D721Med (cell line): ENCODE data around the gene IL1A.

ENCODE experiments used
- DNase-seq: peaks from one replicate; pipeline ENCODE4 v3.0.0; 2011; ENCODE audit warnings: low spot score; ENCODE audit not compliant: insufficient read length
- FAIRE-seq: peaks from 2 replicates; lab custom pipeline; 2011; peaks lifted over from hg19 to GRCh38; lab: Jason Lieb, UNC
- CTCF ChIP-seq: IDR thresholded peaks from 2 replicates; pipeline ENCODE4 v1.5.1; 2012; ENCODE audit warnings: mild to moderate bottlenecking, control low read depth; ENCODE audit not compliant: insufficient read depth; ENCODE audit errors: missing control alignments

Gene IL1A

GRCh38 chr2:112825706-112826105, 41.4 kb upstream of the IL1A start:
- DNase-seq (no peak), FAIRE-seq (no peak)
- no peak for TF ChIP-seq CTCF

DNA sequence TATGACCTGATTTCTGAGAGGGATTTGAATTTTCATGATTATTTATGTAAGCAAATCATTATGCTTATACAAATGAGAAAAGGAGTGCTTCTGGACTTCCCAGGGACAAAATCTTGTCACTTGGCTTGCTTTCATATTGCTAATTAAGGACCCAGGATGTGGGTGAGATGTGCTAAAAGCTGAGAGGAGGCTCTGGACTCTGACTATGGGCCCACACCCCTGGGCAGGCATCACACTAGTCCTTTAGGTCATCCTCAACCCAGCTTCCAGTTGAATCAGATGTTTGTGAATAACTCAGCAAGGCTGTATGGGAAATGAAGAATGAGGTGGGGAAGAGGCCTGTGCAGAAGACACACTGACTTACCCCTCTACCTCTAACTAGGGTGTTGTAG, 40.4 kb upstream of the IL1A start:
- no peak for TF ChIP-seq CTCF
- no peak for FAIRE-seq
- DNase-seq = no peak

GRCh38 chr2:112821682-112822081, 37.4 kb upstream of the IL1A start:
- FAIRE-seq (no peak), DNase-seq (no peak)
- no peak for TF ChIP-seq CTCF

DNA sequence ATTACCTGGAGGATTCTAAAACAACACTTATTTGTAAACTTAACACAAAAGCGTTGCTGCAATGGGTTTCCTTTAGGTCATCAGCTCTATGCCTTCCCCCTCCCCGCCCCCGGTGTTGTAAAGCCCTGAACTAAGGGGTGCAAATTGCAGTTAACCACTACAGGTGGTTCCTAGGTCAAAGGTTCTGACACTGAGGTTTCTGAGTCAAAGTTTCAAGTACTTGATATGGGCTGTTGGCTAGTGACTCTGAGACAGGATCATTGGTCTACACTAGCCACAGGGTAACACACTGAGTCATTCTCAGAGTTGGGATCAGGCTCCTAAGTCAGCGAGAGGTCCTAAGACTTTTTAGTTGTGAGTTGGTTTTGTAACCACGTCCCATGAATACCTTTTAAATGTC, 36.8 kb upstream of the IL1A start:
- DNase-seq = no peak
- no peak for TF ChIP-seq CTCF
- FAIRE-seq = no peak

DNA sequence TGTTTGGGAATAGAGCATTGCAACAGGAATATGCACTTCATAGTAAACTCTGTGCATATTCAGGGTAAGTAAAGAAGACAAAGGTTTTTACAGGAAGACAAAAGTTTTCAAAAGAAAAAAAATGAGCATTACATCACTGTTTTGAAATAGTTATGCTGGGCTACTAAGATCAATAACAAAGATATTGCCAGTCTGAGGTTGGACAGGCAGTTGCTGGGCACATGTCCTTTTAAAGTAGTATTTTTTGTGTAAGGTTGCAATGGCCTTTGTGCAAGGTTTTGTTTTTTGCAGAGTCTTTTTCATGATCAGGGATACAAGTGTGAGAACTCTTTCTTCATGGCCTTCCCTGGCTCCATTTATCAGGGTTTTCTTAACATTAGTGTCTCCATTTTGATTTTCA, 36.0 kb upstream of the IL1A start:
- no peak for FAIRE-seq
- TF ChIP-seq CTCF = no peak
- no peak for DNase-seq

GRCh38 chr2:112819081-112819480, 34.8 kb upstream of the IL1A start:
- no peak for TF ChIP-seq CTCF
- DNase-seq (no peak), FAIRE-seq (no peak)

DNA sequence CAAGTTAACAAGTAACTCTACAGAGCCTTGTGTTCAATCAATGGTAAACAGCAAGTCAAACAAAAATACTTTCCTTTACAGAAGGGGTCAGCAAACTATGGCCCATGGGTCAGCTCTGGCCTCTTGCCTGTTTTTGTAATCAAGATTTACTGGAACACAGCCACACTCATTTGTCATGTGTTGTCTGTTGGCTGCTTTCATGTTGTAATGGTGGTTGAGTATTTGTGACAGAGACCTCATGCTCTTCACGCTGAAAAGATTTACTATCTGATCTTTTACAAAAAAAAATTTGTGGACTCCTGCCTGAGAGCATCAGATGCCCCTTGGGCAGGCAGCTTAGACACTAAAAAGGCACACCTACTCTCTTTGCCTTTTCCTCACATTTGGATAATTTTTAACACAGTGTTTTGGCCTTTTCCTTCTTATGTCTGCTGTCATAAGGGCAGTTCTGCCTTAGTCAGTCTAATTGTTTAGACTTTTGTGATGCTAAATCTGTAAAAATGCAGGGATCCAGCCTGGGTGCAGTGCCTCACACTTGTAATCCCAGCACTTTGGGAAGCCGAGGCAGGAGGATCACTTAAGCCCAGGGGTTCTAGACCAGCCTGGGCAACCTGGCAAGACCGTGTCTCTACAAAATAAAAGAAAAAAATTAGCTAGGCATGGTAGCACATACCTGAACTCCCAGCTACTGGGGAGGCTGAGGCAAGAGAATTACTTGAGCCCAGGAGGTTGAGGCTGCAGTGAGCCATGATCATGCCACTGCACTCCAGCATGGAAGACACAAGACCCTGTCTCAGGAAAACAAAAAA, 34.0 kb upstream of the IL1A start:
- FAIRE-seq (no peak), DNase-seq (no peak)
- no peak for TF ChIP-seq CTCF
